SK-N-DZ (cell line): ENCODE measurements around the gene TIMM10B.

Experiments
- DNase-seq: peaks from one replicate; pipeline ENCODE4 v3.0.0-alpha.2; 2015; ENCODE audit warnings: low spot score

The TIMM10B gene

GRCh38 chr11:6469599-6469998 lies 11.7 kb upstream of the TIMM10B start:
- no peak for DNase-seq

DNA sequence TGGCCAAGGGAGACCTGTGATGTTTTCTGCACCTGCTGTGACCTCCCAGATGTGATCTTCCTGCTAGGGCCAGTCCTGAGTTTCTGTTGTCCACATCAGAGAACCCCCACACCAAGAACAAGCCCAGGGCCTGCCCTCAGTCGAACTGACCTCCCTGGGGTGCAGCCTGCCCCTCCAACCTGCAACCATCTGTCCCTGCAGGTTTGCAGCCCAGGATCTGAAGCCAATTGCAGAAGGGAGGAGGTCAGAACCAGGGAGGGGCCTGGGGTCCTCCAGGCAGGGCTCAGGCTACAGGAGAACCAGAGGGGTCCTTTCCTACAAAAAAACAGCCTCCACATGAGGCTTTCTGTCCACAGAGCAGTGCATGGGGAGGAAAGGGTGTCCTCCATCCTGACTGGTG lies 8.4 kb upstream of the TIMM10B start:
- DNase-seq = no peak

GRCh38 chr11:6473451-6474412 lies 7.6 kb upstream of the TIMM10B start, which contains the start of gene TRIM3:
Gene TRIM3, minus strand, starts transcription at chr11:6473941. Its CDS starts 8,246 bp downstream, at chr11:6465695.
- DNase-seq = peak; percentile 79

DNA sequence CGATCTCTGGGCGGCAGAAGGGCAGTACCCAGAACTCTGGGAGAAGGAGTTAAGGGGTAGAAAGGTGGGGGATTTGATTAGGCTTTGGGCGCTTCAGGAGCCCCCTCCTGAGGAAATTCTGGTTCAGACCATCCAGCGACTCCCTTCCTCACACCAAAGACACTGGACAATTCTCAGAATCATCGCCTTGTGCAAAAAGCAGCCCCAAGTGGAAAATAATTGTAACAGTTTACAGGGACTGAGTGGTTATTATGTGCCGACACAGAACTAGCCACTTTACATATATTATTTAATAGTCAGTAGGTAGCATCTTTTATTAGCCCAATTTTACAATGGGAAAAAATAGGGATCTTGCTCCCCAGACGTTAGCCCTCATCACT lies 6.9 kb upstream of the TIMM10B start:
- DNase-seq = no peak

GRCh38 chr11:6474806-6475500 lies 6.3 kb upstream of the TIMM10B start:
- no peak for DNase-seq

- DNase-seq = no peak
These were observed 5.4 kb upstream of the TIMM10B start for GRCh38 chr11:6475936-6476335.

DNA sequence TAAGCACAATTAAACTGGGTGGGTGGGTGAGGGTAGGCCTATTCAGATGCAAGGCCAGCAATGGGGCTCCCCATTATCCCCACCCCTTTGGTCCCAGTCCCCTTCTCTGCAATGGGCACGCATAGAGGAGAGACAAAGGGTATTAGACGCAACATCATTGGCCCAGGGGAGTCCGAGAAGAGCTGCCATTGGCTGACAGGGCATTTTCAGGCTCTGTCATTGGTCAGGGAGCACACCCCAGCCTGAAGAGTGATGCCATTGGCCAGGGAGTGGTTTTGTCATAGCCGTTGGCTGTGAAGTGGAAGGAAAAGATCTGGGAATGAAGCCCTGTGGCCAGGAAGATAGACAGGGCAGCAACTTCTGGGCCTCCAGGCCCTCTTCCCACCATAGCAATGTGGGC lies 4.7 kb upstream of the TIMM10B start:
- no peak for DNase-seq

DNA sequence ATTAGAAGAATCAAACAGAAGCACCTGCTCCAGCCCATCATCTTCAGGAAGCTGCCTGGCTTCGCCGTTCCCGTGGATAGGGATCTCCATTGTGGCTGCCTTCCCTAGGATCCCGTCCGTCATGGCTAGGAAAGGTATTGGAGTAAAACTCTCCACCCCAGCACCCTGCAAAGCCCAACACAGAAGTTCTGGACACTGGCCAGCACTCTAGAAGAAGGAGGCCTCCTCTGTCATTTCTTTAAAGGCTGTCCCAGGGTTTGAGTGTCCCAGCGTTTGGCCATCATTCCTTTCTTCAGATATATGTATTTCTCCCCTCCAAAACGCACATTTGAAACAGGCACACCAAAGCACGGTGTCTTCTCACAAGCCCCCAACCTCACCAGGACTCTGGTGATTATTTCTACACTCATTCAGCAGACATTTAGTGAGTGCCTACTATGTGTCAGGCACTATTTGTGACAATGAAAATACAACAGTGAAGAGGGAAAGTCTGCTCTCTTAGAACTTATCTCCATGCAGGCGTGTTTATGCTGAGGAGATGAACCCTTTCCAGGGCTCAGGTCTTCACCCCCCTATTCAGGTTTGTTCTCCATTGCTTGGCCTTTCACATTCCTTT lies 894 bp upstream of the TIMM10B start:
- DNase-seq = no peak

- DNase-seq = no peak
These were observed 599 bp downstream of the TIMM10B start for GRCh38 chr11:6481924-6482275.

GRCh38 chr11:6482441-6482840 lies 1.1 kb downstream of the TIMM10B start:
- no peak for DNase-seq

DNA sequence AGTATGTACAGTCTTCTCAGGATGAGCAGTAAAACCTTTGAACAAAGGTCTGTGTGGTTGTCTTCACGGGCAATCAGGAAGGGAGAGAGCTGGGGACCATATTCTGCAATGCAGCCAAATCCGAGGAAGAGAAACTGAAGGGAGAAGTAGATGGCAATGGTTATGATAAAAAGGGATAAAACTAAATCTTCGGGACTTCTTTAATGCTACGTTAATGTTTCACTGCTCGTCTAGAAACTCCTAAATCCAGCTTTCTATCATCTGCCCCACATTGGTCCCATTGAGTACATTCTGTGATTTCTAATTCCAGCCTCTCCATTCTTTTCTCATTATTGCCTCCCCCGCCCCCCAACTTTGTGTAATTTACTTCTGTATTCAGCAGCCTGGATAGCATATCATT lies 1.7 kb downstream of the TIMM10B start:
- no peak for DNase-seq

DNA sequence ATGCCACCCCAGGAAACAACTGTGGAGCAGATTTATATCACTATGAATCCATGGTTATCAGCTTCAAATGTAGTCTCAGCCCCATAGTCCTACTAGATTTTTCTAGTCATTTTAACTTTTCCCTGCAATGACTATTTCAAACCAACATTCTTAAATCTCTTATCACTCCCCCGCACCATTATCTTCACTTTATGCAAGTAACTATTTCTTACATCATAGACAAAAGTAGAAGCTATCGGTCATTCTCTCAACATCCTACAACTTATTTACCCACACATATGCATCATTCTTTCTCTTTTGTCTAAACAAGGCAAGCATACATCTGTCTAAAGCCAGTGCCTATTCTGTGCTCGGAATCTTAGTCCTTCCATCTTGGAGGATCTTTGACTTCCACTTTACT lies 4.4 kb downstream of the TIMM10B start:
- no peak for DNase-seq

DNA sequence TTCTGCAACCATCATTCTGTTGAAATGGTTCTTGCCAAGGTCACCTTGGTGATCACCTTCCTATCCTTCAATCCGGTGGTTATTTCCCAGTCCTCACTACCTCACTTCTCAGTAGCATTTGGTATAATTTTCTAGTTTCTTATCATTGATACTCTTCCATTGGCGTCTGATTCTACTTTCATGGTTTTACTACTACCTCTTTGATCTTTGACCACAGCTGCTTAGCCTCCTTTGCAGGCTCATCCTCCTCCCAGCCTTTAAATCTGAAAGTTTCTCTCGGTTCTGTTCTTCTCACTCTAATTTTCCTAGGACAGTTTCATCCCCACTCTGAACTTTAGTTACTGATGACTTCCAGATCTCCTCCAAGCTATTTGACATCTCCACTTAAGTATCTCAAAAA lies 5.0 kb downstream of the TIMM10B start:
- no peak for DNase-seq

GRCh38 chr11:6486938-6487337 lies 5.6 kb downstream of the TIMM10B start:
- DNase-seq = no peak

- DNase-seq = no peak
These were observed 7.0 kb downstream of the TIMM10B start for GRCh38 chr11:6488342-6488741.

DNA sequence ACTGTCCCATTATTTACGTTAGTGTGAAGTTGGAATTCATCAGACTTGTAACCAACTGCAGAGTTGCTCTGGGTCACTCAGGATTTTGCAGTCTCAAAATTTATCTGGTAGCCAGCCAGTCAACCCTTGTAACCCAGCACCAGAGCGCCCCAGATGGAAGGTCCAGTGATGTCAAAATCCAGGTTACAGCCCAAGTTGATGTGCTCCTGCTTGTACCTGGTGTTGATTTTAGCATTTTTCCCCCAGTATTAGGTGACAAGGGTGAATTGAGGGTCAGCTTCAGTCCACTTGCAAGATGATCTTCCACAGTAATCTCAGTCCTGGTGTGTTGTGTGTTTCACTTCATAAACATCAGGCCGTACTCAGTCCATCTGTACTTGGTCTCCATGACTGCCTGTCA lies 7.5 kb downstream of the TIMM10B start:
- no peak for DNase-seq

DNA sequence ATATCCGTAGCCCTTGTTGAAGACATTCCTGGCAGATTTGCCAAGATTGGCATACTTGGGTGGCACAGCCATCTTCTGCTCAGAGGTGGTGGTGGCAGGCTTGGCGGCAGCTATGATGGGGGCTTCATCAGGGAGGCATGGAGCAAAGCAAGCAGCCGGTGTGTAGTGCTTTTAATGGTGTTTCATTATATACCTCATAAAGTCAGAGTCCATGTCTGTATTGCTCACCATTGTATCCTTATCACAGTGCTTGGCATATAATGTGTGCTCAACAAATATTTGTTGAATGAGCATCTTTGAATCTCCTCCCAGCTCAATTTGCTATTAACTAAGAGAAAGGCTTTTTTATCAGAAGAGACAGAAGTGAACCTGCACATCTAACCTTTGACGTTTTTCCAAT lies 8.0 kb downstream of the TIMM10B start:
- DNase-seq = no peak

- DNase-seq = no peak
These were observed 16.0 kb downstream of the TIMM10B start, which contains the start of gene DNHD1 for GRCh38 chr11:6497069-6497839. Gene DNHD1, plus strand, starts transcription at chr11:6497280. Its CDS starts 936 bp downstream, at chr11:6498216.

DNA sequence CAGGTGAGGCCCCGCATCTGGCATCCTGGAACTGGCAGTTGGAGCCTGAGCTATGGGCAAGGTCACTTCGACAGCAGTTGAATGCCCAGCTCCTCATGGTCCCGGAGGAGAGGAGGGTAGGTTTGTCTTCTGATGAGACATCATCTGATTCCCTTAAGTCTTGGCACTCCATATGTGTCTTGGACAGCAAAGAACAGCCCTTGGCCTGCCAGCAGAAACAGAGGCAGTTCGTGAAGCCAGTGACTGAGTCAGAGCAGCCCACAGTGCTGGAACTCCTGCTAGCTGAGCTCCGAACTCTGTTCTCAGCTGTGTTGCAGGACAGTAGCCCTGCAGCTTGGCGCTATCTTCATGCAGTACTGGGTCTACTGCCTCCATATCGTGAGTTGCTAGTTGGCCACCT lies 16.8 kb downstream of the TIMM10B start:
- no peak for DNase-seq

DNA sequence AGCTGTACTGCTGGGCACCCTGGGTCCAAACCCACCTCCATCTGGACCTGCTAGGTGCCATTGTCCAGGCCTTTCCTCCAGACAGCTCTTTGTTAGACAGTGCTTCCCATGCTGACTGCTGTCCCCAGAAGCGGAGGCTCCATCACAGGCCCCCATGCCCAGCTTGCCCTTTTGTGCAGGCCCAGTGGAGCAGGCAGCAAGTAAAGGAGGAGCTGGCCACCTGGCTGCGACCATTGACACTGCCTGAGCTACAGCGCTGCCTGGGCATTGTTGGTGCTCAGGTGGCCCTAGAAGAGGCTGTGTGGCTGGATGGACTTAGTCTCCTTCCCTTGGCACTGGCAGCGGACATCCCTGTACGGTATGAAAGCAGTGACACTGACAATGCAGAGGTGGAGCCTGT lies 17.2 kb downstream of the TIMM10B start:
- DNase-seq = no peak

- no peak for DNase-seq
These were observed 21.1 kb downstream of the TIMM10B start for GRCh38 chr11:6502382-6502781.

GRCh38 chr11:6504166-6504565 lies 22.9 kb downstream of the TIMM10B start:
- no peak for DNase-seq
